SU-DHL-6 (cell line): ENCODE data around the gene PADI3.

ENCODE experiments used
- H2AFZ ChIP-seq: fragments of 200-600 bp; sonication (generic); 2 replicates; pipeline ENCODE4 v1.6.1; 2014; ENCODE audit warnings: low read depth, mild to moderate bottlenecking, moderate library complexity, mixed read lengths, antibody characterized with exemption, low read length; ENCODE audit not compliant: severe bottlenecking
- H3F3A ChIP-seq: fragments of 200-600 bp; shearing (Covaris generic); 2 replicates; pipeline ENCODE4 v1.6.0; 2016; ENCODE audit warnings: antibody characterized with exemption, mild to moderate bottlenecking; ENCODE audit not compliant: insufficient read depth
- H3K27ac ChIP-seq: fragments of 200-600 bp; sonication (generic); 2 replicates; pipeline ENCODE4 v1.5.1; 2016; ENCODE audit warnings: low read depth, mild to moderate bottlenecking, low read length, moderate library complexity, mixed read lengths
- H3K27me3 ChIP-seq: fragments of 200-600 bp; sonication (generic), shearing (Covaris generic); 2 replicates; pipeline ENCODE4 v1.6.0; 2014; ENCODE audit warnings: mild to moderate bottlenecking, low read length
- H3K36me3 ChIP-seq: fragments of 200-600 bp; sonication (generic); 2 replicates; pipeline ENCODE4 v1.6.1; 2014; ENCODE audit warnings: mild to moderate bottlenecking, low read length, mixed read lengths
- H3K4me2 ChIP-seq: fragments of 300-600, 200-600 bp; shearing (Covaris generic), sonication (generic); 2 replicates; pipeline ENCODE4 v1.6.0; 2014; ENCODE audit warnings: low read length, low read depth, mild to moderate bottlenecking; ENCODE audit not compliant: poor library complexity, severe bottlenecking
- H3K4me3 ChIP-seq: fragments of 200-600 bp; sonication (generic); 2 replicates; pipeline ENCODE4 v1.5.1; 2014; ENCODE audit warnings: antibody characterized with exemption, low read length, mild to moderate bottlenecking, mixed read lengths; ENCODE audit not compliant: insufficient read depth, poor library complexity, severe bottlenecking
- H3K79me2 ChIP-seq: fragments of 200-600 bp; sonication (generic); 2 replicates; pipeline ENCODE4 v1.6.1; 2014; ENCODE audit warnings: mild to moderate bottlenecking, low read length, moderate library complexity; ENCODE audit not compliant: insufficient read depth
- H3K9ac ChIP-seq: fragments of 200-600 bp; sonication (generic); 2 replicates; pipeline ENCODE4 v1.7.0; 2014; ENCODE audit warnings: mild to moderate bottlenecking, low read length
- H3K9me2 ChIP-seq: fragments of 200-600 bp; sonication (generic); replicated peaks from 2 replicates; pipeline ENCODE4 v1.6.1; 2014; ENCODE audit warnings: low read length; ENCODE audit not compliant: insufficient read depth
- H3K9me3 ChIP-seq: fragments of 200-600 bp; sonication (generic); 2 replicates; pipeline ENCODE4 v1.6.1; 2014; ENCODE audit warnings: low read length, mixed read lengths; ENCODE audit not compliant: insufficient read depth
- H4K20me1 ChIP-seq: fragments of 200-600 bp; sonication (generic); 2 replicates; pipeline ENCODE4 v1.6.1; 2014; ENCODE audit warnings: low read depth, mild to moderate bottlenecking, antibody characterized with exemption, low read length, moderate library complexity, mixed read lengths
- CTCF ChIP-seq: fragments of 200-600 bp; sonication (generic); IDR thresholded peaks from one replicate; pipeline ENCODE4 v1.5.1; 2017; ENCODE audit warnings: antibody characterized with exemption, mild to moderate bottlenecking, low read length, moderate library complexity; ENCODE audit not compliant: insufficient read depth, poor library complexity, severe bottlenecking
- EZH2phosphoT487 ChIP-seq: fragments of 200-600 bp; sonication (generic), shearing (Covaris generic); conservative IDR thresholded peaks from 2 replicates; pipeline ENCODE4 v1.6.1; 2018; ENCODE audit warnings: mild to moderate bottlenecking, antibody characterized with exemption, low read length, moderate library complexity, mixed read lengths

PADI3 gene

GRCh38 chr1:17235135-17235885 lies 13.6 kb upstream of the PADI3 start:
- no peaks in the 10 kb centered on the region for H3K79me2 ChIP-seq
- H3K4me3 ChIP-seq: no peak overlapping the region
- no peaks in the 10 kb centered on the region for H4K20me1 ChIP-seq
- no peak overlapping the region for H3K27ac ChIP-seq
- no peak for TF ChIP-seq EZH2phosphoT487
- TF ChIP-seq CTCF: no peak
- no peak overlapping the region for H3K4me2 ChIP-seq
- no peak overlapping the region for H2AFZ ChIP-seq
- no peaks in the 10 kb centered on the region for H3K9me3 ChIP-seq
- H3K9me2 ChIP-seq: no peaks in the 10 kb centered on the region
- H3K36me3 ChIP-seq: no peaks in the 10 kb centered on the region
- H3K27me3 ChIP-seq: no peaks in the 10 kb centered on the region
- H3K9ac ChIP-seq: no peak overlapping the region
- no peaks in the 10 kb centered on the region for H3F3A ChIP-seq

- Histone ChIP-seq H3K4me2 (no peak overlapping the region), H3K79me2 (no peaks in the 10 kb centered on the region), H3K9me2 (no peaks in the 10 kb centered on the region), H3K27ac (no peak overlapping the region), H3K4me3 (no peak overlapping the region), H3K36me3 (no peaks in the 10 kb centered on the region), H4K20me1 (no peaks in the 10 kb centered on the region), H3K27me3 (no peaks in the 10 kb centered on the region), H3F3A (no peaks in the 10 kb centered on the region), H2AFZ (no peak overlapping the region), H3K9ac (no peak overlapping the region), H3K9me3 (no peaks in the 10 kb centered on the region)
- TF ChIP-seq CTCF: peak; percentile 60
- no peak for TF ChIP-seq EZH2phosphoT487
These were observed 11.9 kb upstream of the PADI3 start for GRCh38 chr1:17236779-17237560.

GRCh38 chr1:17237561-17237903 lies 11.4 kb upstream of the PADI3 start:
- H3K79me2 ChIP-seq: no peaks in the 10 kb centered on the region
- H3K9me3 ChIP-seq: no peaks in the 10 kb centered on the region
- H4K20me1 ChIP-seq: no peaks in the 10 kb centered on the region
- no peak overlapping the region for H3K9ac ChIP-seq
- no peaks in the 10 kb centered on the region for H3K36me3 ChIP-seq
- H3K27me3 ChIP-seq: no peaks in the 10 kb centered on the region
- TF ChIP-seq EZH2phosphoT487 (no peak), CTCF (no peak)
- no peak overlapping the region for H2AFZ ChIP-seq
- no peak overlapping the region for H3K4me3 ChIP-seq
- H3K4me2 ChIP-seq: no peak overlapping the region
- no peaks in the 10 kb centered on the region for H3F3A ChIP-seq
- no peak overlapping the region for H3K27ac ChIP-seq
- no peaks in the 10 kb centered on the region for H3K9me2 ChIP-seq
